Measurements from ENCODE around the gene APOF.
A peak's percentile ranks its signal among the peaks of the same experiment; 100 is the strongest.
"Not testable (repeated sequence)": the region's sequence is repeated elsewhere in the genome, so short reads cannot be mapped to it uniquely, and the experiment has no call there.

The APOF gene

GRCh38 chr12:56366948-56367347 lies 4.3 kb upstream of the APOF start:
- no peak for DNase-seq

GRCh38 chr12:56361487-56362129 lies 1.0 kb downstream of the APOF start:
- DNase-seq = no peak

- DNase-seq = peak; percentile 98
Measured at GRCh38 chr12:56359851-56360767, 2.5 kb downstream of the APOF start, which contains the start of gene STAT2. Gene STAT2, minus strand, starts transcription at chr12:56360107. Its CDS starts 3,536 bp downstream, at chr12:56356571.

GRCh38 chr12:56358836-56359532 lies 3.7 kb downstream of the APOF start:
- no peak for DNase-seq

GRCh38 chr12:56351325-56351724 lies 11.3 kb downstream of the APOF start:
- no peak for DNase-seq

GRCh38 chr12:56350662-56351061 lies 12.0 kb downstream of the APOF start:
- DNase-seq = no peak

- no peak for DNase-seq
Measured at GRCh38 chr12:56348776-56349175, 13.9 kb downstream of the APOF start.

- DNase-seq = not testable (repeated sequence)
Measured at GRCh38 chr12:56347255-56347654, 15.4 kb downstream of the APOF start.

- DNase-seq = no peak
Measured at GRCh38 chr12:56346675-56347074, 16.0 kb downstream of the APOF start.

- DNase-seq = not testable (repeated sequence)
Measured at GRCh38 chr12:56342290-56342689, 20.4 kb downstream of the APOF start.

GRCh38 chr12:56341616-56342015 lies 21.0 kb downstream of the APOF start:
- DNase-seq = no peak

GRCh38 chr12:56339158-56339422 lies 23.6 kb downstream of the APOF start:
- no peak for DNase-seq

- DNase-seq = no peak
Measured at GRCh38 chr12:56338308-56339157, 24.1 kb downstream of the APOF start, which contains the start of gene IL23A. Gene IL23A, plus strand, starts transcription at chr12:56338884. Its CDS starts 161 bp downstream, at chr12:56339045.

GRCh38 chr12:56337753-56338251 lies 24.9 kb downstream of the APOF start:
- no peak for DNase-seq

- DNase-seq = no peak
Measured at GRCh38 chr12:56336361-56337167, 26.1 kb downstream of the APOF start.

GRCh38 chr12:56335527-56335926 lies 27.1 kb downstream of the APOF start:
- DNase-seq = not testable (repeated sequence)

- DNase-seq = no peak
Measured at GRCh38 chr12:56334490-56334793, 28.2 kb downstream of the APOF start.

GRCh38 chr12:56333679-56334489 lies 28.8 kb downstream of the APOF start, which contains the start of gene PAN2:
Gene PAN2, minus strand, starts transcription at chr12:56334000. Its CDS starts 906 bp downstream, at chr12:56333094.
- DNase-seq = peak; percentile 87

GRCh38 chr12:56333197-56333678 lies 29.4 kb downstream of the APOF start:
- DNase-seq = no peak

- DNase-seq = no peak
Measured at GRCh38 chr12:56332512-56333196, 30.0 kb downstream of the APOF start.

Data from DMS79 (cell line).